ENCODE data around the gene RRP15. TPM values are rescaled to one million over a fixed set of nuclear protein-coding genes. Genes with fewer than 3 reads are reported as not detected.
A peak's percentile ranks its signal among the peaks of the same experiment; 100 is the strongest.

RRP15 gene
- polyA plus RNA-seq, 1 donor (not counting 4 experiments of a cell fraction or from before 2014, with no cell fraction given): 15.8 TPM

GRCh38 chr1:218368686-218369085 is 83.6 kb downstream of the RRP15 start:
- peaks cover 44% of the 10 kb centered on the region for H3K79me2 ChIP-seq (ENCODE audit: control insufficient read depth, insufficient read depth, low read length)
- H3K9me3 ChIP-seq (ENCODE audit: control insufficient read depth, low read depth, low read length): no peaks in the 10 kb centered on the region
- no peak overlapping the region for H3K9ac ChIP-seq (ENCODE audit: control insufficient read depth, extremely low read depth, insufficient read depth, low read length)
- no peak for DNase-seq (ENCODE audit: low read depth, low spot score)
- TF ChIP-seq, protein P1, sequence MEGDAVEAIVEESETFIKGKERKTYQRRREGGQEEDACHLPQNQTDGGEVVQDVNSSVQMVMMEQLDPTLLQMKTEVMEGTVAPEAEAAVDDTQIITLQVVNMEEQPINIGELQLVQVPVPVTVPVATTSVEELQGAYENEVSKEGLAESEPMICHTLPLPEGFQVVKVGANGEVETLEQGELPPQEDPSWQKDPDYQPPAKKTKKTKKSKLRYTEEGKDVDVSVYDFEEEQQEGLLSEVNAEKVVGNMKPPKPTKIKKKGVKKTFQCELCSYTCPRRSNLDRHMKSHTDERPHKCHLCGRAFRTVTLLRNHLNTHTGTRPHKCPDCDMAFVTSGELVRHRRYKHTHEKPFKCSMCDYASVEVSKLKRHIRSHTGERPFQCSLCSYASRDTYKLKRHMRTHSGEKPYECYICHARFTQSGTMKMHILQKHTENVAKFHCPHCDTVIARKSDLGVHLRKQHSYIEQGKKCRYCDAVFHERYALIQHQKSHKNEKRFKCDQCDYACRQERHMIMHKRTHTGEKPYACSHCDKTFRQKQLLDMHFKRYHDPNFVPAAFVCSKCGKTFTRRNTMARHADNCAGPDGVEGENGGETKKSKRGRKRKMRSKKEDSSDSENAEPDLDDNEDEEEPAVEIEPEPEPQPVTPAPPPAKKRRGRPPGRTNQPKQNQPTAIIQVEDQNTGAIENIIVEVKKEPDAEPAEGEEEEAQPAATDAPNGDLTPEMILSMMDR (optimal IDR thresholded peaks at IDR 0.05 in 1 of 3, IDR thresholded peaks at IDR 0.05 in 1 of 3, conservative IDR thresholded peaks at IDR 0.05 in 1 of 3; ENCODE audit: extremely low read depth in 1 of 3, insufficient read depth in 2 of 3, low read length in 3 of 3): no peak
- TF ChIP-seq EZH2 (IDR thresholded peaks at IDR 0.05; ENCODE audit: low read length): no peak
- H3K27ac ChIP-seq (ENCODE audit: control insufficient read depth, insufficient read depth, low read length): no peak overlapping the region
- dilution Hi-C loops (cut with MboI; ENCODE audit: extremely low pct_ligation_motif_present, low sequenced_read_pairs): no loop called here
- no peak overlapping the region for H2AFZ ChIP-seq (ENCODE audit: control insufficient read depth, low read length)
- H3K36me3 ChIP-seq (ENCODE audit: control insufficient read depth in 2 of 2, extremely low read depth in 1 of 2, insufficient read depth in 2 of 2, low read length in 2 of 2): peaks cover 2 to 6% of the 10 kb centered on the region in 2 experiments
- no peaks in the 10 kb centered on the region for H3K27me3 ChIP-seq (ENCODE audit: control insufficient read depth, extremely low read depth, insufficient read depth, low read length)
- H3K4me1 ChIP-seq (ENCODE audit: control insufficient read depth, extremely low read depth, insufficient read depth, low read length): peaks cover 42% of the 10 kb centered on the region
- no peaks in the 10 kb centered on the region for H4K20me1 ChIP-seq (ENCODE audit: control insufficient read depth, extremely low read depth, insufficient read depth, low read length)
- H3K9me1 ChIP-seq (ENCODE audit: control insufficient read depth, extremely low read depth, insufficient read depth, low read length): no peaks in the 10 kb centered on the region
- no peak for FAIRE-seq
- H3K4me2 ChIP-seq (ENCODE audit: control insufficient read depth, extremely low read depth, insufficient read depth, low read depth, low read length): no peak overlapping the region
- H3K4me3 ChIP-seq (ENCODE audit: control insufficient read depth in 2 of 3, extremely low read depth in 1 of 3, insufficient read depth in 2 of 3, low read depth in 1 of 3, low read length in 3 of 3): no peak overlapping the region

GRCh38 chr1:218369688-218370511 is 84.8 kb downstream of the RRP15 start:
- DNase-seq (ENCODE audit: low read depth, low spot score) (no peak), FAIRE-seq (peak; percentile 85)
- peaks cover 37% of the 10 kb centered on the region for H3K79me2 ChIP-seq (ENCODE audit: control insufficient read depth, insufficient read depth, low read length)
- H3K4me2 ChIP-seq (ENCODE audit: control insufficient read depth, extremely low read depth, insufficient read depth, low read depth, low read length): peak overlapping the region; percentile 29
- H3K4me3 ChIP-seq (ENCODE audit: control insufficient read depth in 2 of 3, extremely low read depth in 1 of 3, insufficient read depth in 2 of 3, low read depth in 1 of 3, low read length in 3 of 3): no peak overlapping the region
- TF ChIP-seq EZH2 (IDR thresholded peaks at IDR 0.05; ENCODE audit: low read length): no peak
- TF ChIP-seq, protein P1 (optimal IDR thresholded peaks at IDR 0.05 in 1 of 3, IDR thresholded peaks at IDR 0.05 in 1 of 3, conservative IDR thresholded peaks at IDR 0.05 in 1 of 3; ENCODE audit: extremely low read depth in 1 of 3, insufficient read depth in 2 of 3, low read length in 3 of 3): no peak
- peaks cover 2% of the 10 kb centered on the region in 2 experiments for H3K36me3 ChIP-seq (ENCODE audit: control insufficient read depth in 2 of 2, extremely low read depth in 1 of 2, insufficient read depth in 2 of 2, low read length in 2 of 2)
- peaks cover 52% of the 10 kb centered on the region for H3K4me1 ChIP-seq (ENCODE audit: control insufficient read depth, extremely low read depth, insufficient read depth, low read length)
- dilution Hi-C loops (cut with MboI; ENCODE audit: extremely low pct_ligation_motif_present, low sequenced_read_pairs): no loop called here
- no peaks in the 10 kb centered on the region for H3K9me1 ChIP-seq (ENCODE audit: control insufficient read depth, extremely low read depth, insufficient read depth, low read length)
- no peaks in the 10 kb centered on the region for H4K20me1 ChIP-seq (ENCODE audit: control insufficient read depth, extremely low read depth, insufficient read depth, low read length)
- H3K9ac ChIP-seq (ENCODE audit: control insufficient read depth, extremely low read depth, insufficient read depth, low read length): no peak overlapping the region
- no peak overlapping the region for H2AFZ ChIP-seq (ENCODE audit: control insufficient read depth, low read length)
- peak overlapping the region; percentile 56 for H3K27ac ChIP-seq (ENCODE audit: control insufficient read depth, insufficient read depth, low read length)
- no peaks in the 10 kb centered on the region for H3K9me3 ChIP-seq (ENCODE audit: control insufficient read depth, low read depth, low read length)
- H3K27me3 ChIP-seq (ENCODE audit: control insufficient read depth, extremely low read depth, insufficient read depth, low read length): no peaks in the 10 kb centered on the region

Measured in keratinocyte (primary cell).